Measurements from ENCODE around the gene ATF7IP2.

DNA sequence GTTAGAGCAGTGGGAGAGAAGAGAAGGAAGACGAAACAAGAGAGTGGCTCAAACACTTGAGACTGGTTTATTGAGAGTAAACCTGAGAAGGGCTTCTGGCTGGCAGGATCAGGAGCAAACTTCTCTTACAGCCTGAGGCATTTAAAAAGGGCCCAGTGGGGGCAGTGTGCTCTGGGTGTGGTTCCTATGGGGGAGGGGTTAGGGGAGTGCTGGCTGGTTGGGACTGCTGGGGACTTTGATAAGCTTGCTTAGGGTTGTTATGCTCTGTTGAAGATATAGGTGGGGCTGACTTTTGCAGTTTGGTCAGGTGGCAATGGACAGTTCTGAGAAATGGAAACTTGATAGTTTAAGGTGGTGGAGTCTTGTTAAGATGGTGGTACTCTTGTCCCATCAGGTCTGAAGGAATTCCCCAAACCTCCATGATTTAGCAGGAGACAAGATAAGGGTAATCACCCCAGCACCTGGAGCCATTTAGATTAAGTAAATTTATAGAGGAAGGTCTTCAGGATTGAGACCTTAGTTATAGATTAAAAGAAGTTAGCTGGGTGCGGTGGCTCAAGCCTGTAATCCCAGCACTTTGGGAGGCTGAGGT, 115.3 kb downstream of the ATF7IP2 start:
- TF ChIP-seq, protein P1, sequence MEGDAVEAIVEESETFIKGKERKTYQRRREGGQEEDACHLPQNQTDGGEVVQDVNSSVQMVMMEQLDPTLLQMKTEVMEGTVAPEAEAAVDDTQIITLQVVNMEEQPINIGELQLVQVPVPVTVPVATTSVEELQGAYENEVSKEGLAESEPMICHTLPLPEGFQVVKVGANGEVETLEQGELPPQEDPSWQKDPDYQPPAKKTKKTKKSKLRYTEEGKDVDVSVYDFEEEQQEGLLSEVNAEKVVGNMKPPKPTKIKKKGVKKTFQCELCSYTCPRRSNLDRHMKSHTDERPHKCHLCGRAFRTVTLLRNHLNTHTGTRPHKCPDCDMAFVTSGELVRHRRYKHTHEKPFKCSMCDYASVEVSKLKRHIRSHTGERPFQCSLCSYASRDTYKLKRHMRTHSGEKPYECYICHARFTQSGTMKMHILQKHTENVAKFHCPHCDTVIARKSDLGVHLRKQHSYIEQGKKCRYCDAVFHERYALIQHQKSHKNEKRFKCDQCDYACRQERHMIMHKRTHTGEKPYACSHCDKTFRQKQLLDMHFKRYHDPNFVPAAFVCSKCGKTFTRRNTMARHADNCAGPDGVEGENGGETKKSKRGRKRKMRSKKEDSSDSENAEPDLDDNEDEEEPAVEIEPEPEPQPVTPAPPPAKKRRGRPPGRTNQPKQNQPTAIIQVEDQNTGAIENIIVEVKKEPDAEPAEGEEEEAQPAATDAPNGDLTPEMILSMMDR (IDR thresholded peaks at IDR 0.05): no peak
- TF ChIP-seq POLR2A (IDR thresholded peaks at IDR 0.05): no peak

All from breast epithelium (tissue), 3 donors.